Effector CD4-positive, alpha-beta T cell (primary cell): ENCODE results near the gene CSRP2. TPM values are rescaled to one million over a fixed set of nuclear protein-coding genes. Genes with fewer than 3 reads are reported as not detected.

ENCODE experiments used
- DNase-seq: peaks from one replicate; pipeline ENCODE4 v3.0.0-alpha.2; 2020
- total RNA-seq: gene quantifications from one replicate; lab custom pipeline; 2026; lab: John Stamatoyannopoulos, UW

The CSRP2 gene
- total RNA-seq = not detected

DNA sequence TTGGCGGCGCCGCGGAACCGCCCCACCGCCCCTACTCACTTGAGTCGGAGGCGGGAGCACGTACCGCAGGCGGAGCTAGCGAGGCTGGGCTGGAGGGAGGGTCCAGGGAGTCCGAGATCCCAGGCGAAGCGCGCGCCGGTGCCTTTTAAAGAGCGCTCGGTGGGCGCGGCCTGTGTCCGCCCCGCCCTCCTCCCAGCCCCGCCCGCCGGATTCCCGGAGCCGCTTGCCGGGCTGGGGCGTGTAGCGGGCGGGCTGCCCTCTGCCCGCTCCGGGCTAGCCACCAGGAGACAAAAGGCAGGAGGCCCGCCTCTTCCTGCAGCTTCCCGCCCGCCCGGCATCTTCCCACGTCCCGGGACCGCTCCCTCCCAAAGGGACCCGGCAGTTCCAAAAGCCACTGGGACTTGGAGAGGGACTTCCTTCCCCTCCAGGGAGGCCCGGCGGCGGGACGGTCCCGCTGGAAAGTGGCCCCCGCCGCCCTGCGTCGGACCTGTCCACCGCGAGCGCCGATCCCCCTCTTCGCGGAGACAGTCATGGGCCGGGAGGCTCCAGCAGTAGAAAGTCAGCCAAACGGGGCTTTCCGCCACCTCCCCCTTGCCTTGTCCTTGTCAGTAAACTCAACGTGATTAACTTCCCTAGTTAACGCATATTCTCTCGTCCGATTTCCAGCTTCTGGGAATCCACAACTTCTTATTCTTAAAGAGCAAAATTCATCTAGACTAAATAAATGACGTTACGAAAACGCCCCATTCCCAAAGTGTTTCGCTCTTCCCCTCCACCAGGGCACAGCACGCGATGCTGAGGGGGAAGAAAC lies at the start of gene CSRP2:
TSS of gene CSRP2 (minus strand) at position 121 of the 811 bp plus-strand sequence. CDS start 12,759 bp downstream, outside the sequence.
- DNase-seq = peak; percentile 20

DNA sequence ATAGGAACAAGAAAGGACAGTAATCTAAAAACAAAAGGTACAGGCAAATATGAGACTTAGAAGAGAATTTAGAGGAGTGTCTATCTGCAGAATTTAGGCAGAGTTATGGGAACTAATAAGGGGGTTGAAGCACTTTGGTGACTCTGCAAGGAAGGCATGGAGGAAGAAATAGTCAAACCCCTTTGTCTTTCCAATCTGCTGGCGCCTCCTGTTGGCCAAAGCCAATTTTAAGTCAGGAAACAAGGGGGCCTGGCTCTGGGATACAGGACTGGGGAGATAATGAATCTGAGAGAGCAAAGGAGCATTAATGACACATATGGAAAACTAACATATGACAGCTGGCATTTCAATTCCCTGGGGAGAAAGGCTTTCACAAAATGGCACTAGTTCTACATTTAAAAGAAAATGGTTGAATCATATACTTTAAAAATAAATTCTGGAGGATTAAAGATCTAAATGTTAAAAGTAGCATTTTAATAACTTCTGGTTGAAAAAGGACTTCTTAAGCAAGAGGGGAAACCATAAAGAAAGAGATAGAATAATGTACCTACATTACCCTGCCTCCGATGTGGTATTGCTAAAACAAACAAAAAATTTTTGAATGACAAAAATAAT lies 48.5 kb upstream of the CSRP2 start:
- DNase-seq = no peak

DNA sequence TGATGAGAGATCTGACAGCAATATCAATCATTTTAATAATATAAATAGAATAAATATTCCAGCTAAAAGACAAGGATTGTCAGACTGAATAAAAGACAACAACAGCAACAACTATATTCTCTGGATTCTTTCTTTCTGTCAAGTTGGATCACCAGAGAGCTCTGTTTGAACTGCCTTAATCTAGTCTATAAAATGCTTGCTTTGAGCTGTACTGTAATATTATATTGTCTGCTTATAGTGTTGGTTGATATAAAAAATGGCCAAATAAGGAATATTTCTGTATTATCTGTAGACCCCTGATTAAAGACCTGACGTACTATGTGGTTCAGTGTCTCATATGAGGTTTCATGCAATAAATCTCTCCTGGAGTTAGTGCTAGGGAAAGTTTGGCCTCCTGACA lies 46.3 kb upstream of the CSRP2 start:
- no peak for DNase-seq

DNA sequence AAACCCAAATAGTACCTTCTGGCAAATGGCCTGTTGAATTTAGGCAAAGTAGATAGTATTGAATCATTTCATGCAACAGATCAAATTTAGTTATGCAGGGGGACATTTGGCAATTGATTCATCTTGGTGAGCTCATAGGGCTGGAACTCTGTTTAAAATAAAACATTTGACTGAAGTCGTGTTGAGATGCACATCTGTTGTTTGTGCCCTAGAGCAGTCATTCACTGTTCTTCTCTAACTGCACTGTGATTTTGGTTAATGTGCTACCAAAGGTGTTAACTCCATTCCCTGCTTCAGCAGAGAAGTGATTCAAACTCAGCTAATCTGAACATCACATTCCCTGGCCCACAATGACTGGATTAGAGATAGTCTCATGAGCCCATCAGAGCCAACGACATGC lies 44.0 kb upstream of the CSRP2 start:
- no peak for DNase-seq

DNA sequence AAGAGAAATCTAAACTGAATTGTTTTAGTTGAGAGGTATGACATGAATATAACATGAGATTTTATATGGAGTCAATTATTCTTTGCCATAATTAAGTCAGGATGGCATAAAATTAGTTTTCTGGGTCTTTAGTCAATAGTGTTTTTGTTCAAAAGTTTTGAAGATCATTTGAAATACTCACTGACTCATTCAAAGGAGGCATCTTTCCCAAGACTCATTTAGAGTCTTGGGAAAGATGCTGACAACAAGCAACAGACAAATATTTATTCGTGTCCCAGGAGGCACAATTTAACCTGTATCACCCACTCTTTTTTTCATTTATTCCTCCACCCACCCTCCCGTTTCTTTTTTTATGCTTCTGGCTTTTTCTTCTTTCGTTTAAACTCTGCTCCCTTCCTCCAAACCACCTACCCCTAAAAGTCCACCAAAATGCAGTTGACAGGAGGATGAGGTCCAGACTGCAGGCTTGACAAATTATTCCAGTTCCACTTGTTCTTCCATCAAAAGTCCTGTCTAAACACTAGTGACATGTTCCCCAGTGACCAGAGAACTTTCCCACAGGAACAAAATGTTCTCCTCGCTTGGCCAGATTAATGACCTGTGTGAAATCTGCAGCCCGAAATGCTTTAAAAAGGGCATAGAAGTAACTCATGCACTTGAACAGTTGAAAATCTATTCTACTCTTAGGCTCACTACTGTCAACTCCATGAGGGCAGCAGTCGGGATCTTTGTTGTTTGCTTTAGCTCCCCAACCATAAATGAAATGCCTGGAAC lies 43.3 kb upstream of the CSRP2 start:
- DNase-seq = no peak

DNA sequence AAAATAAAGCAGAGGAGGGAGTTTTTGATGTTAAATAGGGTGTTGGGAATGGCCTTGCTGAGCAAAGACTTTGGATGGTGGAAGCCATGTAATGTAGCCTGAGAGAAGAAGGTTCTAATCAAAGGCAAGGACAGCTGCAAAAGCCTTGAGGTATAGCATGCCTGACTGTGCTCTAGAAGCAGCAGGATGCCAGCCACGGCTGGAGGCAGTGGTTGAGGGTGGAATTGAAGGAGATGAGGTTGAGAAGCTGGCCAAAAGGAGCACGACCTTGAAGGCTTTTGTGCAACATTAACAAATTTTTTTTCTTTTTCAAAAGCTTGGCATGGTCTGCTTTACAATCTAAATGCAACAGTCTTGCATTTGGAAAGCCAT lies 42.3 kb upstream of the CSRP2 start:
- no peak for DNase-seq

DNA sequence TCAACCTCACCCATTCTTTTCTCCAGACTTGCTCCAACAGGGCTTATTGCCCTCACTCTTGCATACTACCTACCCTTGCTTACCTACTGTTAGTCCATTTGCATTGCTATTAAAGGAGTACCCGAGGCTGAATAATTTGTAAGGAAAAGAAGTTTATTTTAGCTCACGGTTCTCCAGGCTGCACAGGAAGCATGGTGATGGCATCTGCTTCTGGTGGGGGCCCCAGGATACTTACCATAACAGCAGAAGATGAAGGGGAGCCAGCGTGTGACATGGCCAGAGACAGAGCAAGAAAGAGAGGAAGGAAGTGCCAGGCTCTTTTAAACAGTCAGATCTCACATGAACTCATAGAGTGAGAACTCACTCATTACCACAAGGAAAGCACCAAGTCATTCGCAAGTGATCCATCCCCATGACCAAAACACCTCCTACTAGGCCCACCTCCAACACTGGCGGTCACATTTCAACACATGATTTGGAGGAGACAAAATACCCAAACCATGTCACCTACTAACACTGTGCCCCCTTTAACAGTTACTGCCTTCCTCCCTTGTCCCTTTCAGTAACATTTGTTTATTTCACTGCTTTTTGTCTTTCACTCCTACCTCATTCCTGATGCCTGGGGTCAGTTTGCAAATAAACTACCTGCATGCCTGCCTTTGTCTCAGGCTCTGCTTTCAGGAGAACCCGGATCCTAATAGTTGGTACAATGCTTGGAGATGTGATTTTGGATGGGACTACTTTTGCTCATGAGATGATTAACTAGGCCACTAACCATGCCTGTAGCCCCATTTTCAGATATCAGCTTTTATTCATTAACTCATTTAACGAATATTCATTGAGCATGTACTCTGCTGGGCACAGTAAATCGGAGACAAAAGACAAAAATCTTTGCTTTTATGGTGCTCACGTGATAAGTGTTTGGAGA lies 41.6 kb upstream of the CSRP2 start:
- no peak for DNase-seq

DNA sequence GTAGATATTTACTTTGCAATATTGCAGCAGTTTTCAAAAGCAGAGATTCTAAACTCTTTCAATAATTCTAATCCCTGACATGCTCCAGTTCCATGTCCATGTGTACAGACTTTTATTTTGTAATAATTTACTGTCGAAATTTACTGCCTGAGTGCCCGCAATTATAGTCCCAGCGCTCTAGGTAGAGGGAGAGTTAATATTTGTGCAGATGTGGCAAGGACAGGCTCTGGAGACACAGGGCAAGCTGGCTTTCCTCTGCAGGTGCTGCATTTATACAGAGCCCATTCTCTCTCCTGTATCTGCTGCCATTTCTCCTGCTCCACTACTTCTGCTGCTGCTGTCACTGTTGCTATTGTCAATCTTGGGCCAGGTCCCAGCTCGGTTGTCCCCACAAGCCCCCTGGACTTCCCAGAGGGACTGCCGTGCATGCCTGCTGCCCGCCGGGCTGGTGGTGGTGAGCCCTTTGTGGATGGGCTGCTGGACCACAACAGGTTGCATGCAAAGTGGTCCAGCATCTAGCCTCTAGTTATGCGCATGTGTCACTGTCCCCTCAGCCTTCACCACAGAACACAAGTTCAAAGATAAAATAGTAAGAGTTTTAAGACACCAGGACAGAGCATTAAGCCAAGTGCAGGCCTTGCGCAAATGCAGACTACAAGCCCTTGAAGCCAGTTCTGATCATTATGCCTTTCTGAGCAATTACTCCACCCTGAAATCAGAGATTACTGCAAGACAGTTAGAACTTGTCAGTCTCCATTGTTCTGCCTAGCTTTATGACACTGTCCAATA lies 40.8 kb upstream of the CSRP2 start:
- no peak for DNase-seq

DNA sequence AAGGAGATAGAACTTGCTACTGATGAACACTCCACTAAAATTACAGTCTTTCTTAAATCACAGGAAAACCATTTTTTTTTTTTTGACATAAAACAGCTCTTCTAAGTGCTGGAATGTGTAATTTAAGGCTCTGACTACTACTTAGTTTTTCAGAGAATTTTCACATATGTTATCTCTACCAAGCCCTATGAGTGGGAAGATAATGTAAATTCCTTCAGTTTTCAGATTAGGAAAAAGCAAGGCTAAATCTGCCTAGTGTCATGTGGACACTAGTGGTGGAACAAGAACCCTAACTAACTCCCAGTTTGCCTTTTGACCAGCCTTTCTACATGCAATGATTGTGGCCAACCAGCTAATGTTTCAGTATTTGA lies 37.3 kb upstream of the CSRP2 start:
- no peak for DNase-seq

DNA sequence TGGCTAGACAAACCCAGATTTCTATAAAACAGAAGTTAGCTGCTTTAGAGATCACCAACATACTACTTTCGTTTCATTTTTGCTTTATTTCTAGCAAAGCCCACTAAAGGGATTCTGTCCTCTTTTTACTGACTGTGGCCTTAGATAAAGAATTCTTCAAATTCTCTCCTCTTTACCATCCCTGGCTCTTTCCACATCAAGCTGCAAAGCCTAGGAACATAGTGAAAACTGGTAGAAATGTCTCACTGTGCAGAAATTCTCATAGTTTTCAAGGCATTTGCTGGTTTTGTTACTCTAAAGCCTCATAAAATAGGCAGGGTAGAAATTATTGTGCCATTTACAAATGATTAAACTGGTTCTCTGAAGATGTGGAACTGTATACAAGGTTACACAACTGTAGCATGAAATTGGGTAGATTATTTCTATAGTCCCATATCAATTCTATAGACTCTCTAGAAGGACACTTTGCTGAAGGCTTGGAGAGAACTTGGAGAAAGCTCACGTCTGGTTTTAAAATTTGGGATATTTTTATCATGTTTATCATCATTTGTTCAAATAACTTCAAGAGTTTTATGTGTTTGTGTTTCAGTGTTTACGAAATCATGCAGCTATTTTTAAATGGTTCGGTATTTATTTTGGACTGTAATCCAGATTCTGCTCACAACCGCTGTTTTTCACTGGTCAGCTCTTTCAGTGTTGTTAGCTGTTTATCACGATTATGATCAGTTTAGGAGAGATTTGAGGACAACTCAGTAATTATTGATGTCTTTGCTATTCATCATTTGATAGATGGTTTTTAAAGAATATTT lies 36.7 kb upstream of the CSRP2 start:
- DNase-seq = no peak

DNA sequence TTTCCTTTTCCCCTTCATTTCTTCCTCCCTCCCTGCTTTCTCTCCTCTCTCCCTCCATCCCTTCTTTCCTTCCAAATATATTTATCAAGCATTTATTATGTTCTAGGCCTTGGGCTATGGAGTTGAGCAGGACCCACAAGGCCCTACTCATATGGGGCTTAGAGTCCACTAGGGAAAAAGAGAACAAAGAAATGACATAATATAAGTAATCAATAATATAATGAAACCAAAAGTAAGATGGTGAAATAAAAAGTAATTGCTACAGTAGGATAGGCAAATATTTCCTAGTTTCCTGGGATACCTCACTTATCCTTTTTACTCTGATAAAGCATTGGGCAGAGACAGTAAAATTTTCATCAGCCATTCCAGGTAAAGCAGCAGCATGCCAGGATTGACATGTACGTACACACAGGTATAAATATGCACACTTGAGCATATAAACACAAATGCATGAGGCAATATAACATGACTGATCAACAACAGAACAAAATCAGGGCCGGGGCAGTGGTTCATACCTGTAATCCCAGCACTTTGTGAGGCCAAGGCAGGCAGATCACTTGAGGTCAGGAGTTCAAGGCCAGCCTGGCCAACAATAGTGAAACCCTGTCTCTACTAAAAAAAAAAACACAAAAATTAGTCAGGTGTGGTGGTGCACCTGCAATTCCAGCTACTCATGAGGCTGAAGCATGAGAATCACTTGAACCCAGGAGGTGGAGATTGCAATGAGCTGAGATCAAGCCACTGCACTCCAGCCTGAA lies 35.5 kb upstream of the CSRP2 start:
- no peak for DNase-seq

DNA sequence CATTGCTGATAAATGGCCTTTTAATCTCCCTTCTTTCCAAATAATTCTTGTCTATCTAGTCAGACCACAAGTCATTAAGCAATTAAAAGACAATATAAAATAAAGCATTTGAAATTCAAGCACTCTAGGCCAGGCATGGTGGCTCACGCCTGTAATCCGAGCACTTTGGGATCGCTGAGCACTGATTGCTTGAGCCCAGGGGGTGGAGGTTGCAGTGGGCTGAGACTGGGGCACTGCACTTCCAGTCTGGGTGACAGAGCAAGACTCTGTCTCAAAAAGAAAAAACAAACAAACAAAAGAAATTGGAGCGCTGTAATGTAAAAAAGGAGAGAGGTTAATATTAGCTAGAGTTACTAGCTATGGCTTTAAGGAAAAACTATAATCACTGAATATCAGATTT lies 30.5 kb upstream of the CSRP2 start:
- DNase-seq = no peak

DNA sequence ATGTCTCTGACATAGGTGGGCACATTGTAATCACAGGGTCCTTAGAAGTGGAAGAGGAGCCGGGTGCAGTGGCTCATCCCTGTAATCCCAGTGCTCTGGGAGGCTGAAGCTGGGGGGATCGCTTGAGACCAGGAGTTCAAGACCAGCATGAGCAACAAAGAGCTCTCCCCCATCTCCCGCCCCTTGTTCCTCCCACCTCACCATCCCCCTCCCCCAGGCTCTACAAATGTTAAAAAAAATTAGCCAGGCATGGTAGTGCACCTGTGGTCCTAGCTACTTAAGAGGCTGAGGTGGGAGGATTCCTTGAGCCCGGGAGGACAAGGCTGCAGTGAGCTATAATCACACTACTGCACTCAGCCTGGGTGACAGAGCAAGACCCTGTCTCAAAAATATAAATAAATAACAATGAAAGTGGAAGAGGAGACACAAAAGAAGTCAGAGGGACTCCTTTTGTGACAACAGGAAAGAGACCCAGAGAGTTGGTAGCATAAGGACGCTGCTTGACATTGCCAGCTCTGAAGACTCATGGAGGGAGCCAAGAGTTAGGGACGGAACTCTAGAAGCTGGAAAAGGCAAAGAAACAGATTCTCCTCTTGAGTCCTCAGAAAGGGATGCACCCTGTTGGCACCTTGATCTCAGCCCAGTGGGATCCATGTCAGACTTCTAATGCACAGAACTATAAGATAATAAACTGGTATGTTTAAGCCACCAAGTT lies 29.6 kb upstream of the CSRP2 start:
- no peak for DNase-seq

DNA sequence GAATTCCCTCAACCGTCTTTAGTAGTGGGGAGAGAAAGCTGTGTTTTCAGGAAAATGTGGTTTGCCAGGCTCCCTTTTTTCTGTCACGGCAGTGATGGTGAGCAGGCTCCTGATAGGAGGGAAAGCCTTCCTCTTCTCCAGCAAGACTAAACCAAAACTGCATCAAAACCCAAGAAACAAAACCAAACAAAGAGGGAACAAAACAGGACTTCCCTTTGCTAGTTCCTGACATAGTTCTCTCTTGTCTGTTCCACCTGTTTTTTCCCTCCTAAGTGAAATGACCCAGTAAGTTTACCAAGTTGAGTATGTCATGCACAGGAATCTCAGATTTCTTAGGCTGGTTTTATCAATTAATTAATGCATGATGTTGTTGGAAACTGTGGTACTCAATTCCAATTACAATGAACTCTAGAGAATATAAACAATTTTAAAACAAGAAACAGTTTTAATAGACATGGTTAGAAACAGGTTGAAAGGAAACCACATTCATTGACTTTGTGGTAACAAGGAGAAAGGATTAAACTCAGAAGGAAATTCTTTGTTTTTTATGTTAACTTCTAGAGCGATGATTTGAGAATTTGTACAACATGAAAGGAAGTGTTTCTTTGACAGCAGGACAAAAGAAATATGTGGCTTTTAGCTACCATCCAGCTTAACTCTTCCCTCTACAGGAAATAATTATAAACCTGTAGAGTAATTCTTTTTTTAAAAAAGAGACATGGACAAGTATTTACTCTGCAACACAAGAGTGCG lies 23.0 kb upstream of the CSRP2 start:
- DNase-seq = no peak

DNA sequence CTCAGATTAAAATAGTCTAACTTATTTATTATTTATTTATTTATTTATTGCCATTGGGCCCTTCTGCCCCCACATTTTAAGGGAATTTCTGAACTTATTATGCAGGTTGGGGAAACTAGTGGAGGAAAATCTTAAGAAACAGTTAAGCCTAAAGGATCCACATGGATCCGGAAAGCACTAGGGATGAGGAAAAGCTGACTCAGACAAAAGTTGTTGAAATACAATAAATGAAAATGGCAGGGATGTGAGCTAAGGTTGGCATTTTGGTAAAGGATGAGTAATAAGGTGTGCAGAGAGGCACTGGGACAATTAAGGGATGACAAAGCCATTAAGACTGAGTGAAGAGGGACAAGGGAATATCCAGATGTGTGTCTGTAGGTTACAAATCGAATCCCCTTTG lies 20.7 kb upstream of the CSRP2 start:
- no peak for DNase-seq

DNA sequence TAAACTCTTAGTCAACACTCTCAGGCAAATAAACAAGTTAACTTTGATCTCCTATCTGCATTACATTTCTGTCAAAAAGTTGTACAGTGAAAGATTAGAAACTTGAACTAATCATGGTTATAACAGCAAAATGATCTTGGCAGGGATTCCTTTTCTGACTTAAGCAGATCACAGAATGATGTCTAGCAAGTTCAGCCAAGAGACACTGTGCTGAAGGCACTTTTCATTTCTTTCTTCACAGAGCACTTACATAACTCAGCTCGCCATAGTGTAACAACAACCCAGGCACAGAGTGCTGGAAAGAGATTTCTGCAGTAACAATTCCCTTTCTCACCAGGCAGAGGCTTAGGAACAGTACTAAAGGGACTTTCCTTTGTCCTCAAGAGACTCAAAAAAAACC lies 19.6 kb upstream of the CSRP2 start:
- DNase-seq = no peak

DNA sequence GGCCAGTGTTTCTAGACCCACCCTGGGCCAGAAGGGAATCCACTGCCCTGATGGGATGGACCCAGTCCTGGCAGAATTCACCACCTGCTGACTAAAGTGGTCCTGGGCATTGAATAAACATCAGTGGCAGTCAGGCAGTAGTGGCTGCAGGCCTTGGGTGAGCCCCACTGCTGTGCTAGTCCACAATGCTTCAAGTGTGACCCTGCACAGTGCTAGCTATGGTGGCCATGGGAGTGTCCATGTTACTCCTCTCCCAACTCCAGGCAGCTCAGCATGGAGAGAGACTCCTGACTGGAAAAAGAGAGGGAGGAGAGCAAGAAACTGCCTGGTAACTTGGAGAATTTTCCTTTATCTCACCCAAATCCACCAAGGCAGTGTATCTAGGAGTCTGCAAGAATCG lies 17.5 kb upstream of the CSRP2 start:
- DNase-seq = no peak

DNA sequence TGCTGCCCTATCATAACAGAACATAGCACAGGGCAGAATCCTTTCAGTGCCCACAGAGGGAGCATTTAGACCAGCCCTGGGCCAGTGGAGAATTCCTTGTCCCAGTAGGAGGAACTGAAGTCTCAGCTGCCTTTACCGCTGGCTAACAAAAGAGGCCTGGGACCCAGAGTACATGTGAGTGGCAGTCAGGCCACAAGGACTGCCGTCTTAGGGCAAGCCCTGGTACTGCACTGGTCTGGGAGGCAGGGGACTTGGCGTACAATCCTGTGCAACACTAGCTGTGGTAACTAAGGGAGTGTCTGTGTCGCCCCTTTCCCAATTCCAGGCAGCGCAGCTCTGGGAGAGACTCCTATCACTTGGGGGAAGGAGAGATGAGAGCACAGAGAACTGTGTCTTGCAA lies 17.0 kb upstream of the CSRP2 start:
- DNase-seq = no peak

DNA sequence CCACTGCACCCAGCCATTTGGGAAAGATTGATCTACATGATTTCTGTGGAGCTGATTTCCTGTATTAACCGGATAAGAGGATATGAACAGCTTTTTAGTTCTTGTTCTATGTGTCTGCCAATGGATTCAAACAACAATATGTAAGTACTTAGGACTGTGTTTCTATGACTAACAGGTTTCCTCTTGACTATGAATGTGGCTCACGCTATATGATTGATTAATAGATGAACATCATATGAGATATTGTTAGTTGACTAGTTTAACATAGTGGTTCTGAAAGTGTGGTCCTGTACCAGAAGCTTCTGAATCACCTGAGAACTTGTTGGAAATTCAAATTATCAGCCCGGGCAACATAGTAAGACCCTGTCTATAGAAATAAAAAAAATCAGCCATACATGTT lies 12.8 kb upstream of the CSRP2 start:
- no peak for DNase-seq
